B cell (primary cell): Measurements from ENCODE around the gene CAGE1.

Source experiments
- EZH2 ChIP-seq: IDR thresholded peaks from 2 replicates; pipeline ENCODE4 v1.6.1; 2012; ENCODE audit warnings: borderline replicate concordance, low read depth, mild to moderate bottlenecking, moderate library complexity, low read length; ENCODE audit not compliant: insufficient read depth, poor library complexity, severe bottlenecking
- TF ChIP-seq, protein P1 (sequence below): fragments of 200-600 bp; IDR thresholded peaks from one replicate; pipeline ENCODE4 v1.8.0; 2022; ENCODE audit warnings: antibody characterized with exemption, mild to moderate bottlenecking

GRCh38 chr6:7411328-7411727 lies 21.8 kb upstream of the CAGE1 start:
- TF ChIP-seq EZH2: no peak
- TF ChIP-seq, protein P1, sequence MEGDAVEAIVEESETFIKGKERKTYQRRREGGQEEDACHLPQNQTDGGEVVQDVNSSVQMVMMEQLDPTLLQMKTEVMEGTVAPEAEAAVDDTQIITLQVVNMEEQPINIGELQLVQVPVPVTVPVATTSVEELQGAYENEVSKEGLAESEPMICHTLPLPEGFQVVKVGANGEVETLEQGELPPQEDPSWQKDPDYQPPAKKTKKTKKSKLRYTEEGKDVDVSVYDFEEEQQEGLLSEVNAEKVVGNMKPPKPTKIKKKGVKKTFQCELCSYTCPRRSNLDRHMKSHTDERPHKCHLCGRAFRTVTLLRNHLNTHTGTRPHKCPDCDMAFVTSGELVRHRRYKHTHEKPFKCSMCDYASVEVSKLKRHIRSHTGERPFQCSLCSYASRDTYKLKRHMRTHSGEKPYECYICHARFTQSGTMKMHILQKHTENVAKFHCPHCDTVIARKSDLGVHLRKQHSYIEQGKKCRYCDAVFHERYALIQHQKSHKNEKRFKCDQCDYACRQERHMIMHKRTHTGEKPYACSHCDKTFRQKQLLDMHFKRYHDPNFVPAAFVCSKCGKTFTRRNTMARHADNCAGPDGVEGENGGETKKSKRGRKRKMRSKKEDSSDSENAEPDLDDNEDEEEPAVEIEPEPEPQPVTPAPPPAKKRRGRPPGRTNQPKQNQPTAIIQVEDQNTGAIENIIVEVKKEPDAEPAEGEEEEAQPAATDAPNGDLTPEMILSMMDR: no peak
